ENCODE results near the gene SMPDL3B. TPM values are rescaled to one million over a fixed set of nuclear protein-coding genes. Genes with fewer than 3 reads are reported as not detected.

SMPDL3B gene
- total RNA-seq, 1 experiment from 2014 or later: 51.3 TPM

- H2BK12ac ChIP-seq (ENCODE audit: insufficient read length, low read depth, low read length): no peak overlapping the region
- peaks cover 18 to 55% (median 50%) of the 10 kb centered on the region in 3 experiments; a peak in 6 of 7 replicates for H3K36me3 Mint-ChIP-seq (ENCODE audit: insufficient read depth in 1 of 3, low read depth in 3 of 3)
- no peaks in the 10 kb centered on the region for H3K79me1 ChIP-seq (ENCODE audit: insufficient read depth, low read depth, low read length, poor library complexity, severe bottlenecking)
- H3K14ac ChIP-seq (ENCODE audit: insufficient read depth, low read length): no peak overlapping the region; the same call in 1 of the 2 replicates
- no peak overlapping the region for H2BK15ac ChIP-seq (ENCODE audit: low read depth, low read length)
- no peak for DNase-seq
- no peak overlapping the region for H2BK5ac ChIP-seq (ENCODE audit: insufficient read length, low read length)
- no peak overlapping the region for H3K9ac ChIP-seq (ENCODE audit: extremely low read depth, insufficient read length, low read length)
- no peaks in the 10 kb centered on the region; a peak in 1 of 5 replicates for H3K9me3 Mint-ChIP-seq
- no peak overlapping the region for H3T11ph ChIP-seq (ENCODE audit: low read length)
- H3K4me2 ChIP-seq (ENCODE audit: insufficient read depth, insufficient read length, low read length): no peak overlapping the region
- H3K27ac Mint-ChIP-seq: no peak overlapping the region; a peak in 1 of 7 replicates
- no peaks in the 10 kb centered on the region for H3K27me3 Mint-ChIP-seq (ENCODE audit: low read depth)
- WGBS (ENCODE audit: extremely low coverage, insufficient read length, low lambda C conversion rate): no CpG with 5 or more reads among the region's 26 CpGs
- no peak overlapping the region for H3K4ac ChIP-seq (ENCODE audit: low read depth, low read length)
- H3K4me3 Mint-ChIP-seq: peak overlapping the region in 1 of 2 experiments; percentile 83; a peak in 1 of 5 replicates
- no peaks in the 10 kb centered on the region for H3K27me3 ChIP-seq (ENCODE audit: insufficient read depth, low read length)
- H2BK120ac ChIP-seq (ENCODE audit: low read depth, low read length, poor library complexity, severe bottlenecking): no peak overlapping the region
- no peak overlapping the region for H3K18ac ChIP-seq (ENCODE audit: insufficient read length, low read depth, low read length)
- peaks cover 4% of the 10 kb centered on the region for H3K23me2 ChIP-seq (ENCODE audit: insufficient read length, low read depth, low read length, poor library complexity, severe bottlenecking)
- H2BK20ac ChIP-seq (ENCODE audit: low read depth, low read length, poor library complexity, severe bottlenecking): no peak overlapping the region
- H4K20me1 ChIP-seq (ENCODE audit: control insufficient read depth, insufficient read depth, insufficient read length): no peaks in the 10 kb centered on the region
- no peaks in the 10 kb centered on the region for H3K79me2 ChIP-seq (ENCODE audit: insufficient read depth, low read length)
- no peak overlapping the region for H2AK5ac ChIP-seq (ENCODE audit: insufficient read length, low read length)
- no peak overlapping the region for H3K56ac ChIP-seq (ENCODE audit: insufficient read length, low read depth, low read length)
- H4K8ac ChIP-seq (replicated peaks; ENCODE audit: insufficient read length, low read depth, low read length): no peak overlapping the region
- no peak for TF ChIP-seq CTCF (conservative IDR thresholded peaks at IDR 0.05)
- no peaks in the 10 kb centered on the region for H3K9me3 ChIP-seq (ENCODE audit: control insufficient read depth, low read depth, low read length)
- peaks cover 19 to 26% of the 10 kb centered on the region in 2 experiments for H3K4me1 Mint-ChIP-seq
- no peak overlapping the region for H3K23ac ChIP-seq (ENCODE audit: insufficient read length, low read depth, low read length)
- H4K5ac ChIP-seq (ENCODE audit: insufficient read length, low read depth, low read length): no peak overlapping the region
- no peaks in the 10 kb centered on the region; the same call in 1 of the 2 replicates for H3K4me1 ChIP-seq (ENCODE audit: insufficient read depth, low read length)
- H2AFZ ChIP-seq (ENCODE audit: low read length): no peak overlapping the region
- no peak overlapping the region for H4K91ac ChIP-seq (ENCODE audit: insufficient read length, low read depth, low read length)
- H3K27ac ChIP-seq (ENCODE audit: insufficient read length, low read depth, low read length): no peak overlapping the region
Observed at GRCh38 chr1:27958513-27958912, 23.7 kb downstream of the SMPDL3B start.
